OCI-LY1 (cell line): ENCODE measurements around the gene DCLK1.

Experiments used
- EZH2 ChIP-seq: fragments of 200-600 bp; sonication (generic), shearing (Covaris generic); IDR thresholded peaks from 2 replicates; pipeline ENCODE4 v1.8.0; 2017; ENCODE audit warnings: borderline replicate concordance, mixed run types, mild to moderate bottlenecking, antibody characterized with exemption, low read length, moderate library complexity, mixed read lengths
- TF ChIP-seq, protein P1 (sequence below): fragments of 200-600 bp; sonication (generic), shearing (Covaris generic); IDR thresholded peaks from 2 replicates; pipeline ENCODE4 v1.5.1; 2017; ENCODE audit warnings: mild to moderate bottlenecking, antibody characterized with exemption, low read length, moderate library complexity, mixed read lengths

DNA sequence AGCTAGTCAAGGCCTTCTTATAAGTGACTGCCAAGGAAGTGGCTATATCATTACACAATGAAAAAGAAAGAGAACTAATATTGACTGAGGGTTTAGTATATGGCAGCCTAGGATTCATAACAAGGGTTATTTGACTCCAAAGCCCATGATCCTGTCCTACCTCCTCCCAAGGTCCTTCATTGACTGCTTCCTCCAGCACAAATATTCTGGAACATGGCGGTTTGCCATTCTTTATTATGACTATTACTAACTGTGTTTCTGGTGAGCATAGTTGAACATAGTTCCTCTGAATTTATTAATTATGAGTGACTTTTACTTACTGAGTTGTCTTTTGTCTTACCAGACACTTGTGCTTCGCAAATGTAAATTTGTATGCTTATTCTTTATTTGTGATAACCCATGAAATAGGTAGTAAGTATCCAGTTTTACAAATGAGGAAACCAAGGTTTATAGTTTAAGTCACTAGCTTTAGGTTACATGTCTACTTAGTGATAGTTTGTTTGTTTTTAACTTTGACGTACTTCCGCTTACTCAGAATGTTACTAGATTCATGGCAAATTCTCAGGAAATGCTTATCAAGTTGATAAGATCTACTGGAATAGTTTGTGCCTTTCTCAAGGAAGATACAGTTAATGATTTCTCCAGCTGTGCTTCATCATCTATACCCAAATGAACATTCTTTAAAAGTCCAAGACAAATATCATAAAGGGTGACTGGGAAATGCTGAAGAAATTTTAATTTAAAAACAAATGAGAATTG lies 15.5 kb upstream of the DCLK1 start:
- TF ChIP-seq, protein P1, sequence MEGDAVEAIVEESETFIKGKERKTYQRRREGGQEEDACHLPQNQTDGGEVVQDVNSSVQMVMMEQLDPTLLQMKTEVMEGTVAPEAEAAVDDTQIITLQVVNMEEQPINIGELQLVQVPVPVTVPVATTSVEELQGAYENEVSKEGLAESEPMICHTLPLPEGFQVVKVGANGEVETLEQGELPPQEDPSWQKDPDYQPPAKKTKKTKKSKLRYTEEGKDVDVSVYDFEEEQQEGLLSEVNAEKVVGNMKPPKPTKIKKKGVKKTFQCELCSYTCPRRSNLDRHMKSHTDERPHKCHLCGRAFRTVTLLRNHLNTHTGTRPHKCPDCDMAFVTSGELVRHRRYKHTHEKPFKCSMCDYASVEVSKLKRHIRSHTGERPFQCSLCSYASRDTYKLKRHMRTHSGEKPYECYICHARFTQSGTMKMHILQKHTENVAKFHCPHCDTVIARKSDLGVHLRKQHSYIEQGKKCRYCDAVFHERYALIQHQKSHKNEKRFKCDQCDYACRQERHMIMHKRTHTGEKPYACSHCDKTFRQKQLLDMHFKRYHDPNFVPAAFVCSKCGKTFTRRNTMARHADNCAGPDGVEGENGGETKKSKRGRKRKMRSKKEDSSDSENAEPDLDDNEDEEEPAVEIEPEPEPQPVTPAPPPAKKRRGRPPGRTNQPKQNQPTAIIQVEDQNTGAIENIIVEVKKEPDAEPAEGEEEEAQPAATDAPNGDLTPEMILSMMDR = no peak
- TF ChIP-seq EZH2 = no peak
